Measurements from ENCODE around the gene MSI2.

GRCh38 chr17:57689254-57689653, 432.9 kb downstream of the MSI2 start:
- TF ChIP-seq, protein P1, sequence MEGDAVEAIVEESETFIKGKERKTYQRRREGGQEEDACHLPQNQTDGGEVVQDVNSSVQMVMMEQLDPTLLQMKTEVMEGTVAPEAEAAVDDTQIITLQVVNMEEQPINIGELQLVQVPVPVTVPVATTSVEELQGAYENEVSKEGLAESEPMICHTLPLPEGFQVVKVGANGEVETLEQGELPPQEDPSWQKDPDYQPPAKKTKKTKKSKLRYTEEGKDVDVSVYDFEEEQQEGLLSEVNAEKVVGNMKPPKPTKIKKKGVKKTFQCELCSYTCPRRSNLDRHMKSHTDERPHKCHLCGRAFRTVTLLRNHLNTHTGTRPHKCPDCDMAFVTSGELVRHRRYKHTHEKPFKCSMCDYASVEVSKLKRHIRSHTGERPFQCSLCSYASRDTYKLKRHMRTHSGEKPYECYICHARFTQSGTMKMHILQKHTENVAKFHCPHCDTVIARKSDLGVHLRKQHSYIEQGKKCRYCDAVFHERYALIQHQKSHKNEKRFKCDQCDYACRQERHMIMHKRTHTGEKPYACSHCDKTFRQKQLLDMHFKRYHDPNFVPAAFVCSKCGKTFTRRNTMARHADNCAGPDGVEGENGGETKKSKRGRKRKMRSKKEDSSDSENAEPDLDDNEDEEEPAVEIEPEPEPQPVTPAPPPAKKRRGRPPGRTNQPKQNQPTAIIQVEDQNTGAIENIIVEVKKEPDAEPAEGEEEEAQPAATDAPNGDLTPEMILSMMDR (IDR thresholded peaks at IDR 0.05): no peak
- TF ChIP-seq EZH2 (IDR thresholded peaks at IDR 0.05; ENCODE audit: borderline replicate concordance, insufficient read depth, low read depth, low read length, poor library complexity, severe bottlenecking): no peak

All from B cell (primary cell).